Measurements from ENCODE around the gene MTRF1L. TPM values are rescaled to one million over a fixed set of nuclear protein-coding genes. Genes with fewer than 3 reads are reported as not detected.
"Not testable (repeated sequence)": the region's sequence is repeated elsewhere in the genome, so short reads cannot be mapped to it uniquely, and the experiment has no call there.

MTRF1L gene
- total RNA-seq, 2 donors from 2014 or later, result 21.4 to 26.4 TPM

DNA sequence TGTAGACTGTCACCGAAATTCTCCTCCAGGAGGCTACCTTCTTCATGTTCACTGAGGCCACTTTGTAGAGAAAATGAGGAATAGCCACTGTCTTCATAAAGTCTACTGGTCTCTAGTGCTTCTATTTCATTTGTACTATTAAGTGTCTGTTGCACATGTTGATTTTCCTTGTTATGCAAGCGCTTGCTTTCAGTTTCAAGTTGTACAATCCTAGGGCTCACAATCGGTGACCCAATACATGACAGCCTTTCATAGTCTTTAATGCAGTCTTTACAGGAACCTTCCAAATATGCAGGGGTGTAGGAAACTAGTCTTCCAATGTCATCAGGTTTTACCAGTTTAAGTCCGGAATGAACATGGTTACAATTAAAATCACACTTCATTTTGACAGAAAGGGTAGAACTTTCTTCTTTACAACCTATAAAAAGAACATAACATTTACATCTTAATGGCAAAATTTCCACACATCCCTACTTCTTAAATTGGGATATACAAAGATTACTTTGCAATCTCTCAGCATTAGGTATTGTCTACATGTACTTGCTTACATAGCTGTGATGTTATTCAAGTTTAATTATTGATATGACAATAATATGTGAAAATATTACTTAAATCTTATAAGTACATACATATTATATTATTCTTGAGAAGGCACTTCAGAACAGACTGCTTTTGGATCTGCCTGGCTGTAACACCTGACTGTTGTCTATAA, 27.1 kb downstream of the MTRF1L start:
- no peak overlapping the region for H3K4me3 ChIP-seq
- H3K27ac ChIP-seq, result no peak overlapping the region
- no peak for DNase-seq (ENCODE audit: low spot score)
- peaks cover 29% of the 10 kb centered on the region for H3K36me3 ChIP-seq
- no peaks in the 10 kb centered on the region for H3K4me1 ChIP-seq
- no peaks in the 10 kb centered on the region for H3K27me3 ChIP-seq
- TF ChIP-seq, protein P1, sequence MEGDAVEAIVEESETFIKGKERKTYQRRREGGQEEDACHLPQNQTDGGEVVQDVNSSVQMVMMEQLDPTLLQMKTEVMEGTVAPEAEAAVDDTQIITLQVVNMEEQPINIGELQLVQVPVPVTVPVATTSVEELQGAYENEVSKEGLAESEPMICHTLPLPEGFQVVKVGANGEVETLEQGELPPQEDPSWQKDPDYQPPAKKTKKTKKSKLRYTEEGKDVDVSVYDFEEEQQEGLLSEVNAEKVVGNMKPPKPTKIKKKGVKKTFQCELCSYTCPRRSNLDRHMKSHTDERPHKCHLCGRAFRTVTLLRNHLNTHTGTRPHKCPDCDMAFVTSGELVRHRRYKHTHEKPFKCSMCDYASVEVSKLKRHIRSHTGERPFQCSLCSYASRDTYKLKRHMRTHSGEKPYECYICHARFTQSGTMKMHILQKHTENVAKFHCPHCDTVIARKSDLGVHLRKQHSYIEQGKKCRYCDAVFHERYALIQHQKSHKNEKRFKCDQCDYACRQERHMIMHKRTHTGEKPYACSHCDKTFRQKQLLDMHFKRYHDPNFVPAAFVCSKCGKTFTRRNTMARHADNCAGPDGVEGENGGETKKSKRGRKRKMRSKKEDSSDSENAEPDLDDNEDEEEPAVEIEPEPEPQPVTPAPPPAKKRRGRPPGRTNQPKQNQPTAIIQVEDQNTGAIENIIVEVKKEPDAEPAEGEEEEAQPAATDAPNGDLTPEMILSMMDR (IDR thresholded peaks at IDR 0.05), result no peak
- H3K9me3 ChIP-seq, result no peaks in the 10 kb centered on the region

DNA sequence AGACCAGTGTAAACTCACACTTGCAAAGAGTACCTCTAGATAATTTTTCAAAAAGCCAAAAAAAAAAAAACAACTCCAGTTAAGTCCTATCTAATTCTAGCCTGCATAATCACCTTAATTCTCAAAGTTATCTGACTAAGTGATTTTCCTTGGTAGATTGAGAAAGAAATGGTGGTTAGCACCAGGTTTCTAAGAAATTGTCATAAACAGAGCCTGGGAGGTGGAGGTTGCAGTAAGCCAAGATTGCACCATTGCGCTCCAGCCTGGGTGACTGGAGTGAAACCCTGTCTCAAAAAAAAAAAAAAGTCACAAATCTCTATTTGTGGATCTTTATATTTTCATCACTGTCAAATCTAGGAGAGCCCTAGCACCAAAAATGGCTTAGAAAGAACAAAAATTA, 28.6 kb downstream of the MTRF1L start:
- H3K27me3 ChIP-seq, result no peaks in the 10 kb centered on the region
- no peaks in the 10 kb centered on the region for H3K9me3 ChIP-seq
- TF ChIP-seq, protein P1 (IDR thresholded peaks at IDR 0.05), result no peak
- no peak overlapping the region for H3K27ac ChIP-seq
- peaks cover 37% of the 10 kb centered on the region for H3K36me3 ChIP-seq
- no peak overlapping the region for H3K4me3 ChIP-seq
- DNase-seq (ENCODE audit: low spot score), result no peak
- H3K4me1 ChIP-seq, result no peaks in the 10 kb centered on the region

DNA sequence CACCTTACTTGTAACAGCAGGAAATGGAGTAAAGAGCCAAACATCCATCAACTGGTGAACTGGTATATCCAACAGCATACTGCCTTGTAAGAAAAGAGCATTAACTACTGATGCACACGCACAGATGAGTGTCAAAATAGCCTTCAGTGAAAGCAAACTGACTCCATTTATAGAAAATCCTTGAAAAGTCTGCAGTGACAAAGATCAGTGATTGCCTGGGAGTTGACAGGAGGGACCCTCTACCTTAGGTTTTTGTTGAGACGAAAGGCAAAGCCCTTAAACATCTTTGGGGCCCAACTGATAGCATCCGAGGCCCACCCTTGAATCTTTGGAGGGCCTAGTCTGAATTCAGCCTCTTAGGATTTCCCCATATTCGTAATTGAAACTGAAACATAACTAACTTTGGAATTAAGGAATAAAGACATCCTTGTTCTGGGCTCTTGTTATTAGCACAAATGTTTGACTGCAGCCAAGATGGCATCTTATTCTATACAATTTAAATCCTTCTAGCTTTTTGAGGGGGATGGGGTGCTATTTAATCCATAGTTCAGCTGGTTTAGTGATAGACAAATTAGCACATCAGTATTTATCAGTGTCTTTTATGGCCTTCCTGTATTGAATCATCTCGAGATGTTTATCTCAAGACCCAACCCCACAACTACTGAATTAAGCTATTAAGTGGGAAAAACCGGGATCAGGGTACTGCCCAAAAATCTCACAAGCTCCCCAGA, 32.7 kb downstream of the MTRF1L start:
- Histone ChIP-seq H3K27me3 (no peaks in the 10 kb centered on the region), H3K9me3 (no peaks in the 10 kb centered on the region), H3K36me3 (peaks cover 34% of the 10 kb centered on the region), H3K4me3 (no peak overlapping the region), H3K27ac (no peak overlapping the region), H3K4me1 (no peaks in the 10 kb centered on the region)
- DNase-seq (ENCODE audit: low spot score), result no peak
- TF ChIP-seq, protein P1 (IDR thresholded peaks at IDR 0.05), result no peak

DNA sequence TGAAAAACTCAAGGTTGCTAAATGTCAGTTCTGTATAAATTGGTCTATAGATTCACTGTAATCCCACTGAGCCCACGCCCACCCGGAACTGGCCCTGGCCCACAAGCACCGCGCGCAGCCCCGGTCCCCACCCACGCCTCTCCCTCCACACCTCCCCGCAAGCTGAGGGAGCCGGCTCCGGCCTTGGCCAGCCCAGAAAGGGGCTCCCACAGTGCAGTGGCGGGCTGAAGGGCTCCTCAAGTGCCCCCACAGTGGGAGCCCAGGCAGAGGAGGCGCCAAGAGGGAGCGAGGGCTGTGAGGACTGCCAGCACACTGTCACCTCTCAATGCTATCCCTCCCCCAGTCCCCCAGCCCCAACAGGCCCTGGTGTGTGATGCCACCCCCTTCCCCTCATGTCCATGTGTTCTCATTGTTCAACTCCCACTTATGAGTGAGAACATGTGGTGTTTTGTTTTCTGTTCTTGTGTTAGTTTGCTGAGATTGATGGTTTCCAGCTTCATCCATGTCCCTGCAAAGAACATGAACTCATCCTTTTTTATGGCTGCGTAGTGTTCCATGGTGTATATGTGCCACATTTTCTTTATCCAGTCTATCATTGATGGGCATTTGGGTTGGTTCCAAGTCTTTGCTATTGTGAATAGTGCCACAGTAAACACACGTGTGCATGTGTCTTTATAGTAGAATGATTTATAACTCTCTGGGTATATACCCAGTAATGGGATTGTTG, 36.2 kb downstream of the MTRF1L start:
- peaks cover 17% of the 10 kb centered on the region for H3K36me3 ChIP-seq
- not testable (repeated sequence) for DNase-seq (ENCODE audit: low spot score); H3K27ac ChIP-seq; H3K4me3 ChIP-seq; H3K4me1 ChIP-seq; H3K9me3 ChIP-seq; H3K27me3 ChIP-seq

DNA sequence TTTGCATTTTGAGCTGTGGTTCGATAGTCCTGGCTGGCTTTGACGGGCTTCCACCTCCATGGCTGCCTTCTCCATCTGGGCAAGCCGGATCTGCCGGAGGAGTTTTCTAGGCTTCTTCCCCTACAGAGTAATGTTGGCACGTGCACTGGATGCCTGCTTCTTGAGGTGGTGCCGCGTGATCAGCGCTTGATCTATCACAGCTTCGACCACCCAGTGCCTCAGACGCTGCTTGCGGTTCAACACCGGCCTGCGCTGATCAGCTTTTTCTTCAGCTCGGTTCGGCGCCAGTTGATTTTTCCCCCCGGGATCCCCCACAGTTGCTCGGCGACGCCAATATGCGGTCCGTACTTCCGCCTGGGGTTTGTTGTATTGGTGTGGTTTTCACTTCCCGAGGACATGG, 43.2 kb downstream of the MTRF1L start:
- DNase-seq (ENCODE audit: low spot score), result no peak
- Histone ChIP-seq H3K4me1 (no peaks in the 10 kb centered on the region), H3K27ac (no peak overlapping the region), H3K9me3 (peaks cover 0 to 7% of the 10 kb centered on the region in 2 donors), H3K4me3 (no peak overlapping the region), H3K27me3 (no peaks in the 10 kb centered on the region), H3K36me3 (no peaks in the 10 kb centered on the region)
- TF ChIP-seq, protein P1 (IDR thresholded peaks at IDR 0.05), result no peak

DNA sequence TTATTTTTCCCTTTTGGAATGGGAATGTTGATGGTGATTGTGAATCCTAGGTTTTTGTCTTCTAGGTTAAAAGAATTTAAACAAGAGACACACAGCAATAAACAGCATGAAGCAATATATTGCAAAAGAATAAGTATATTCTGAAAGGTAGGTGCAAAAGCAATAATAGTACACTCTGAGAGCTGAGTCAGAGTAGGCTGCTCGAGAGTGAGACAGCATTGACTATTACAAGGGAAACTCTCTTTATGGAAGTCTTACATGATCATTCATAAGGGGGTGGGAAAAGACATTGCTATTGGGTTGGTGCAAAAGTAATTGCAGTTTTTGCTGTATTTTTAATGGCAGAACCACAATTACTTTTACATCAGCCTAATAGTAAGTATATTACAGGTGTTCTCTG, 44.7 kb downstream of the MTRF1L start:
- Histone ChIP-seq H3K4me1 (no peaks in the 10 kb centered on the region), H3K36me3 (no peaks in the 10 kb centered on the region), H3K27me3 (no peaks in the 10 kb centered on the region), H3K4me3 (no peak overlapping the region), H3K9me3 (peaks cover 0 to 7% of the 10 kb centered on the region in 2 donors), H3K27ac (no peak overlapping the region)
- DNase-seq (ENCODE audit: low spot score), result no peak
- TF ChIP-seq, protein P1 (IDR thresholded peaks at IDR 0.05), result no peak

All from right atrium auricular region (tissue), 2 donors.